NCI-H1105 (cell line): Measurements from ENCODE around the gene CCDC74A.
A peak's percentile ranks its signal among the peaks of the same experiment; 100 is the strongest.
"Not testable (repeated sequence)": the region's sequence is repeated elsewhere in the genome, so short reads cannot be mapped to it uniquely, and the experiment has no call there.

ENCODE experiments used
- DNase-seq: peaks from one replicate; lab custom pipeline; 2025; lab: John Stamatoyannopoulos, UW

CCDC74A gene

GRCh38 chr2:131503587-131503986 lies 24.1 kb upstream of the CCDC74A start:
- not testable (repeated sequence) for DNase-seq

DNA sequence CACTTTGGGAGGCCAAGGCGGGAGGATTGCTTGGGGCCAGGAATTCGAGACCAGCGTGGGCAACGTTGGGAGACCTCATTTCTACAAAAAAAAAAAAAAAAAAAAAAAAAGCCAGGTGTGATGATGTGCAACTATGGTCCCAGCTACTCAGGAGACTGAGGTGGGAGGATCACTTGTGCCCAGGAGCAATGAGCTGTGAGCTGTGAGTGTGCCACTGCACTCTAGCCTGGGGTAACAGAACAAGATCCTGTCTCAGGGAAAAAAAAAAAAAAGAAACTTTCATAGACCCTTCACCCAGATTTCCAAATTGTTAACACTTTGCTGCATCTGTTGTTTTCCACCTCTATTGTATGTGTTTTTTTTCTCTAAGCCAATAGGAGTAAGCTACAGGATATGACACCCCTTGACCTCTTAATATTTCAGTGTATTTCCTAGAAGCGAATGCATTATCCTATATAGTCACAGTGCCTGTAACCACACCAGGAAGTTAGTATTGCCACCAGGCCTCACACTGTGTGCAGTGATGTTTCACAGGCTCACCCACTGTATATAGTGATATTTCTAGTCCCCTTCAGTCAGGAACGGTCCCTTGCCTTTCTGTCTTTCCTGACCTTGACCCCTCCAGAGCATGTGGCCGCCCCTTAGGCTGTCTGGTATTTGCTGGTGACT lies 23.5 kb upstream of the CCDC74A start:
- DNase-seq, result not testable (repeated sequence)

GRCh38 chr2:131509615-131510014 lies 18.1 kb upstream of the CCDC74A start:
- no peak for DNase-seq

- not testable (repeated sequence) for DNase-seq
These were observed 16.3 kb upstream of the CCDC74A start for GRCh38 chr2:131511291-131511968.

DNA sequence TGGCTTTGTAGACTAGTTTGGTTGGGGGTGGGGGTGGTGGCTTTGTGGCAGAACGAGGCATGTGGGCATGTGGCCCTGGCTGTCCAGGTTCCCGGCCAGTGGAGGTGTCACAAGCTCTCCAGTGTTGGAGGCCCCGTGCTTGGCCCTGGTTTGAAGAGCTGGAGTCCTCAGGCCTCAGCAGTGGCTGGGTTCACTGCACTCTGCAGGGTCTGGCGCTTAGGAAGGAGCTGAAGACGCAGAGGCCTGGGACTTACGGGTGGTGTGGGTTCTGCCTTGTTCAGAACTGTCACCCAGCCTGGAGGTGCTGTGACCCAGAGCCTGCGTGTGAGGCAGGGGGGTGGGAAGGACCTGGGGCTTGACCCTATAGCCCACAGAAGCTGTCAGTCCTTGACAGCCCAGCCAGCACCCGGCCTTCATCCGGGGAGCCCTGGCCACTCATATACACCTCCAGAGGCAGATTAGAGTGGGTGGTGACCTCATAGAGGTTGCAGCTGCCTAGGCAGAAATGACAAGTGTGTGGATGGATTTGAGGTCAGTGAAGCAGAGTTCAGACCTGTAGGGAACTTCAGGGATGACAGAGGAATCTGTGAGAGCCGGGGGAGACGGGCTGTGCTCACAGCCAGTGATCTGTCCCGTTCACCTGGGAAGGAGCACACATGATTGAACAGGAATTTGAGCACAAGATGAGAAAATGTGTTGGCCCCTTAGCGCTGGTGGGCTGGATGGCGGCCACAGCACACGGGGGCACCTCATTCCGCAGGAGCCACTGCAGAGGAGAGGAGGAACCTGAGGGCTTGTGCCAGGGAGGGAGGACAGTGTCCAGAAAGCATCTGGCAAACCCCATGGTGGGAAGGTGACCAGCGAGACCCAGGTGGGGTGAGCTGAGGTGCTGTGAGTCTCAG lies 15.5 kb upstream of the CCDC74A start:
- not testable (repeated sequence) for DNase-seq

- DNase-seq, result not testable (repeated sequence)
These were observed 13.1 kb upstream of the CCDC74A start for GRCh38 chr2:131514408-131515166.

GRCh38 chr2:131515235-131515634 lies 12.5 kb upstream of the CCDC74A start:
- DNase-seq, result not testable (repeated sequence)

DNA sequence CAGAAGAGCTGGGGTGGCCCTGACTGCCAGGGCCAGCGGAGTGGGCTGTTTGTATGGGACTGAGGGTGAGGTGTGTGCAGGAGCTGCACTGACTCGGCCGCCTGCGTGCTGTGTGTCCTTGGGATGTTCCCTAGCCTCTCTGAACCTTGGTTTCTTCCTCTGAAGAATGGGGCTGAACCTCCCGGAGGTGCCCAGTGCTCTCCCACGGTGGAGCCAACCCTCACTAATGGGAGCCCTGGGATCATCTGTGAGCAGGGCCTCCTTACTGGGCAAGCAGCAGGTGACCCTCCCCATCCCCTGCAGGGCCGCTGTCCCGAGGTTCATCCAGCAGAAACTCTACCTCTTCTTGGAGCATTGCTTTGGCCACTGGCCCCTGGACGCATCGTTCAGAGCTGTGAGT lies 11.7 kb upstream of the CCDC74A start:
- no peak for DNase-seq

GRCh38 chr2:131516621-131517020 lies 11.1 kb upstream of the CCDC74A start:
- peak; percentile 7 for DNase-seq

- no peak for DNase-seq
These were observed 10.4 kb upstream of the CCDC74A start for GRCh38 chr2:131517106-131517831.

DNA sequence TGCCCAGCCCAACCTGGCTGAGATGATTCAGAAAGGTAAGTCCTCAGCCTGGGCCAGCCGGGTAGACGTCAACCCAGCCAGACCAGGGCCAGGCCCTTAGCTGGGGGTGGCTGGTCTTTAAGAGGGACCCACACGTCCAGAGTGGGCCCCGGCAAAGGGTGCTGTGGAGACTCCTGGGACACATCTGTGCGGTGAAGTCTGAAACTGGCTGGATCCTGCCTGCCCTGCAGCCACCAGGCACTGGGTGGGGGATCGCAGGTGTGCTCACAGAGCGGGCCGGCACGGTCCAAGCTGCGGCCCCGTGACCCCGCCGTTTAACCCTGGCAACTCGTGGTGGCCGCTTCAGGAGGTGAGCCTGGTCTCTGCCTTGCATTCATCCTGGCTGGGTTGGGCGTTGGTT lies 9.8 kb upstream of the CCDC74A start:
- DNase-seq, result not testable (repeated sequence)

DNA sequence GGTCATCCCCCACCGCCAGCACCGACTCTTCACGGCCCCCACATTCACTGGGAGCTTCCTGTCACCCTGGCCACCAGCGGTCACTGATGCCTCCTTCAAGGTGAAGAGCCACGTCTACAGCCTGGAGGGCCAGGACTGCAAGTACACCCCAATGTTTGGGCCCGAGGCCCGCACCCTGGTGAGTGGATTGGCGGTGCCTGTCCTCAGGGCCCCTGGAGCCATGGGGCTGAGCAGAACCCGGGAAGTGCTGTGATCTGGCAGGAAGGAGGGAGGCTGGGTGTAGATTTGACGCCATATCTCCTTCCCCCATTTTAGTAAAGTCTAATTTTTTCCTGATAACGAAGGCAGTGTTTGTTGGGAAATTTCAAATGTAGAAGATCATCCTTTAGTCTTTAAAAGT lies 9.2 kb upstream of the CCDC74A start:
- DNase-seq, result not testable (repeated sequence)

DNA sequence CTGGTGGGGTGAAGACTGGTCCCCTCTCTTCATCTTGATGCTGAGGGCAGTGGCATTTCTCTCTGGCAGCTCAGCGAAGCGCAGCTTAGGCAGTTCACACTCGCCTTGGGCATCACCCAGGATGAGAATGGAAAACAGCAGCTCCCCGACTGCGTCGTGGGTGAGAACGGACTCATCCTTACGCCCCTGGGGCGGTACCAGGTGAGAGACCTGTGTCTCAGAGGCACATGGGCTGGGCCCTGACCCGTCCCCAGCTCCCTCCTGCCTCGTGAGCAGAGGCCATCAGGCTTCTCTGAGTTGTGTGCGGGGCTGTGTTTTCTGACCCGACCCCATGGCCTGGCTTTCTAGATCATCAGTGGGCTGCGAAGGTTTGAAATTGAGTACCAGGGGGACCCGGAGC lies 8.2 kb upstream of the CCDC74A start:
- no peak for DNase-seq

DNA sequence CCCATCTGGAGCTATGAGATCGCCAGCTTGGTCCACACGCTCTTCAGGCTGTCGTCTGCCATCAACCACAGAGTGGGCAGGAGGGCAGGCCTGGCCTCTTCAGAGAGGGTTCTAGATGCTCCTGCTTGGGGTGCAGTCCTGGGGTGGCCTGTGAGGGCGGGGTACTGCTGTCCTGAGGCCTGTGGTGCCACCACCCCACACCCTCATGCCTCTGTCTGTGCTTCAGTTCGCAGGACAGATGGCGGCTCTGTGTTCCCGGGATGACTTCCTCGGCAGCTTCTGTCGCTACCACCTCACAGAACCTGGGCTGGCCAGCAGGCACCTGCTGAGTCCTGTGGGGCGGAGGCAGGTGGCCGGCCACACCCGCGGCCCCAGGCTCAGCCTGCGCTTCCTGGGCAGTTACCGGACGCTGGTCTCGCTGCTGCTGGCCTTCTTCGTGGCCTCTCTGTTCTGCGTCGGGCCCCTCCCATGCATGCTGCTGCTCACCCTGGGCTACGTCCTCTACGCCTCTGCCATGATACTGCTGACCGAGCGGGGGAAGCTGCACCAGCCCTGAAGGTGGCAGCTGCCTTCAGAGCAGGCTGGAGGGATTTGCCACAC lies 7.7 kb upstream of the CCDC74A start:
- DNase-seq, result not testable (repeated sequence)

DNA sequence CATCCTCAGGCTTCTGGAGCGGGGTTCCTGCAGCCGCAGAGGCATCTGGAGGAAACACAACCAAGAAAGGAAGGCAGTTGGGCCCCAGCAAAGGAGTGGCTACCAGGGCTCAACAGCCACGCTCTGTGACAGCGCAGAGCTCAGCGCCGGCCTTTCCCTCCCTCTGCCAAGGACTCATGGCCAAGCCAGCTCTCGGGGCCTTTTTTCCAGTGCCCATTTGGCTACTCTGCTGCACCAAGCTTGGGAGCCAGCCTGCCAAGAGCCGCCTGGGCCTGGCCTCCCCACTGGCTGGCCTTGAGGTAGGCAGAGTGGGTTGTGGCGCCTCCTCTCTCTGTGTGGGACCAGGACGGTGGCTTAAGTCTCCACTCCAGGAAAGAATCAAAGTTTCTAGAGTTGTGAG lies 7.2 kb upstream of the CCDC74A start:
- DNase-seq, result no peak

DNA sequence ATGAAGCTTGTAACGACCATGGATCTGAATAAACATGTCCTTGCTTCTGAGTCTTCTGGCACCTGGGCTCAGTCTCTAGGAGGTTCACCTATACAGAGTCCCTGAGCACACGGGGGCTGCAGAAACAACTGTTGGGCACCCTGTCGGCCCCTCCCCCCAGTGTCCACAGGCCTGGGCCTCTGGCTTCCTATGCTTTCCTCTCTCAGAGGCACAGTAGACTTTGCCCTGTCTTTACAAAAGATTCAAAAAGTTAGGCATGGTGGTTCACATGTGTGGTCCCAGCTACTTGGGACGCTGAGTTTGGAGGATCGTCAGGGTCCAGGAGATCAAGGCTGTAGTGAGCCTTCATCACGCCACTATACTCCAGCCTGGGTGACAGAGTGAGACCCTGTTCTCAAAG lies 6.2 kb upstream of the CCDC74A start:
- not testable (repeated sequence) for DNase-seq

DNA sequence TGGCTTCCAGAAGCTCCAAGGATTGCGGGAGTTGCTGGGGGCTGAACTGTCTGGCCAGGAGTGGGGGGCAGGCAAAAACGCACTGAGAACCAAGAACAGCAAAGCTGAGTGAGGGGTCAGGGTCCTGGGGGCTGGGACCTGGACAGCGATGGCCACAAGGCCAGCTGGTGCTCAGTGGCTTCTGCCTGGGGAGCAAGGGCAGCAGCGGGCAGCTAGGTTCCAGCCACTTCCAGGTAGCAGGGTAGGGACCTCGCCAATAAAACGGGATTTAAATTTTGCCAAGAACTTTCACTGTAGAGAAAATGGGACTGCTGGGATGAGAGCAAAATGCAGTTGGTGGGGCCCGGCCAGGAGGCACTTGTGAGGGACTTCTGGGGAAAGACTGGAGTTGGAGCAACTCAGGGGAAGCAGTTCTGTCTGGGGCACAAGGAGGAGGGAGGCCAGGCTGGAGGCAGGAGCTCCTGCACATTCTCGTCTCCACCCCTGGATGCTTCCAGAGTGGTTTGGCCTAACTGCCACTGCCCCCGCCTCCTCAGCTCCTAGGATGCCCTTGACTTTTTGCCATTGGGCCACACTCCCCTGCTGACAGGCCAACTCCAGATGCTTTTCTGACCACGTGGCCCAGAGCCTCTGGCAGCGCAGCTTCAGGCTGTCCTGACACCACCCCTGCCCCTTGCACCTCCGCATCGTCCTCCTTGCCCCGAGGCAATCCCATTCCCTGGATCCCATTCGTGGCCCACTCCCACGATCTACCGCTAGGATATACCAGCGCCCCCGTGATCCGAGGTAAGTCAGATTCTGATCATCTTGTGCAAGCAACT lies 5.5 kb upstream of the CCDC74A start:
- DNase-seq, result no peak

DNA sequence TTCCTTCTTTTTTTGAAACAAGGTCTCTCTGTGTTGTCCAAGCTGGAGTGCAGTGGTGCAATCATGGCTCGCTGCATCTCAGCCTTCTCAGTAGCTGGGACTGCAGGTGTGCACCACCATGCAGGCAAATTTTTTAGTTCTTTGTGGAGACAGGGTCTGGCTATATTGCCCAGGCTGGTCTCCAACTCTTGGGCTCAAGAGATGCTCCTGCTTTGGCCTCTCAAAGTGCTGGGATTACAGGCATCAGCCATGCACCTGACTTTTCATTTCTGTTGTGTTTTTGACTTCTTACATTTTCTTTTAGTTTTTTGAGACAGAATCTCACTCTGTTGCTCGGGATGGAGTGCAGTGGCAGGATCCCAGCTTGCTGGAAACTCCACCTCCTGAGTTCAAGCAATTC lies 2.4 kb upstream of the CCDC74A start:
- not testable (repeated sequence) for DNase-seq

DNA sequence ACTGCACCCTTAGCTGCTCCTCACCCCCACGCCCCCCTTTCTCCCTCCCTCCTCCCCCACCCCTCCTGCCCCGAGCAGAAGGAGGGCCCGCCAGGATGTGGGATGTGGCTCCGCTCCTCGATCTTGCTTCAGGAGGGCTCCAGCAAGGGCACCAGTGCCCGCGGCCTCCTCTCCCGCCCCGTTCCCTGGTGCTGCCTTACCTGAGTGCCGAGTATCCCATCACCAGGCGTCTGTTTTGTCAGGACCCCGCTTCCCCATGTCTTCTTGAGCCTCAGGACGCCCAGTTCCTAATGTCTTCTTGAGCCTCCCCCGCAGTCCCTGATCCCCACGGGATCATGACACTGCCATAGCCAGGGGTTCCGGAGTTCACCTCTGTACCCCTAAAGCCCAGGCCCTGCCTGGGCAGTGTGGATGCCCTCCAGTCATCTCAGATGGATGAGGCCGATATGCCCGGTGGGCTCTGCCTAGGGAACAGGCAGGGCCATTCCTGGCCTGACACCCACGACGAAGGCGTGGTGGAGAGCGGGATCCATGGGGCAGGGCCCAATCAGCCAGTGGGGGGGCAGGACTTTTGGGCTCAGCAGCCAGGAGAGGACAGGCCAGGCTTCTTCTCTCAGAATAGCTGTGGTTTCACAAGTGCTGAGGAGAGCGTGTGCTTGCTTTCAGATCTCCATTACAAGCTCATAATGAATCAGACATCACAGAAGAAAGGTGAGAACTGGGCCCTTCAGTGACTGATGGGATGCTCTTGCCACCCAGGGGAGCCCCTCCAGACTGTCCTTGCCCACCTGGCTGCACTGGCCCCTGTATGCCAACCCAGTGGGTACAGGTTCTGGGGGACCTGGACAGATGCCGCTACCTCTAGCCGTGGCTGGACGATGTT lies 1.5 kb downstream of the CCDC74A start:
- DNase-seq, result not testable (repeated sequence)
